MM.1S (cell line): ENCODE measurements around the gene HDAC7.

ENCODE experiments used
- DNase-seq: peaks from one replicate; pipeline ENCODE4 v3.0.0-alpha.2; 2015
- H2AFZ ChIP-seq: fragments of 300-600 bp; sonication (generic); 2 replicates; pipeline ENCODE4 v1.6.0; 2016; ENCODE audit warnings: antibody characterized with exemption, low read length
- H3F3A ChIP-seq: fragments of 300-600 bp; sonication (generic); 2 replicates; pipeline ENCODE4 v1.6.1; 2016; ENCODE audit warnings: mild to moderate bottlenecking, antibody characterized with exemption, low read length, moderate library complexity, mixed read lengths; ENCODE audit not compliant: insufficient read depth
- H3K27ac ChIP-seq: fragments of 300-600 bp; sonication (generic); 2 replicates; pipeline ENCODE4 v1.5.1; 2016; ENCODE audit warnings: mild to moderate bottlenecking, low read length
- H3K27me3 ChIP-seq: fragments of 300-600 bp; sonication (generic); replicated peaks from 2 replicates; pipeline ENCODE4 v1.6.0; 2016; ENCODE audit warnings: low read length; ENCODE audit not compliant: insufficient read depth
- H3K36me3 ChIP-seq: fragments of 300-600 bp; sonication (generic); replicated peaks from 2 replicates; pipeline ENCODE4 v1.6.1; 2016; ENCODE audit warnings: mild to moderate bottlenecking, low read length, mixed read lengths; ENCODE audit not compliant: insufficient read depth
- H3K4me1 ChIP-seq: fragments of 300-600 bp; sonication (generic); 2 replicates; pipeline ENCODE4 v1.6.1; 2016; ENCODE audit warnings: low read length, mixed read lengths
- H3K4me2 ChIP-seq: fragments of 300-600 bp; sonication (generic); 2 replicates; pipeline ENCODE4 v1.6.0; 2016; ENCODE audit warnings: low read depth, low read length
- H3K4me3 ChIP-seq: fragments of 300-600 bp; sonication (generic); 2 replicates; pipeline ENCODE4 v1.5.1; 2016; ENCODE audit warnings: low read length, mixed read lengths
- H3K79me2 ChIP-seq: fragments of 300-600 bp; sonication (generic); 2 replicates; pipeline ENCODE4 v1.6.1; 2016; ENCODE audit warnings: mixed run types, low read length, mixed read lengths
- H3K9ac ChIP-seq: fragments of 300-600 bp; sonication (generic); 2 replicates; pipeline ENCODE4 v1.6.1; 2016; ENCODE audit warnings: low read length, mixed read lengths
- H3K9me2 ChIP-seq: fragments of 300-600 bp; sonication (generic); replicated peaks from 2 replicates; pipeline ENCODE4 v1.6.1; 2016; ENCODE audit warnings: mild to moderate bottlenecking, low read length, mixed read lengths; ENCODE audit not compliant: insufficient read depth
- H3K9me3 ChIP-seq: fragments of 300-600 bp; sonication (generic); replicated peaks from 2 replicates; pipeline ENCODE4 v1.6.1; 2016; ENCODE audit warnings: mild to moderate bottlenecking, low read length, mixed read lengths; ENCODE audit not compliant: insufficient read depth
- H4K20me1 ChIP-seq: fragments of 300-600 bp; sonication (generic); 2 replicates; pipeline ENCODE4 v1.6.1; 2016; ENCODE audit warnings: mild to moderate bottlenecking, low read length, moderate library complexity, mixed read lengths; ENCODE audit not compliant: insufficient read depth
- EZH2 ChIP-seq: fragments of 300-600 bp; sonication (generic); optimal IDR thresholded peaks from 2 replicates; pipeline ENCODE3; 2017; ENCODE audit warnings: low read depth, mild to moderate bottlenecking, antibody characterized with exemption, low read length, mixed read lengths
- EZH2phosphoT487 ChIP-seq: fragments of 300-600 bp; sonication (generic); IDR thresholded peaks from 2 replicates; pipeline ENCODE4 v1.6.1; 2018; ENCODE audit warnings: antibody characterized with exemption, low read length
- TF ChIP-seq, protein P1 (sequence below): fragments of 300-600 bp; sonication (generic); IDR thresholded peaks from 2 replicates; pipeline ENCODE4 v1.5.1; 2016; ENCODE audit warnings: antibody characterized with exemption, low read length, mixed read lengths

HDAC7 gene

DNA sequence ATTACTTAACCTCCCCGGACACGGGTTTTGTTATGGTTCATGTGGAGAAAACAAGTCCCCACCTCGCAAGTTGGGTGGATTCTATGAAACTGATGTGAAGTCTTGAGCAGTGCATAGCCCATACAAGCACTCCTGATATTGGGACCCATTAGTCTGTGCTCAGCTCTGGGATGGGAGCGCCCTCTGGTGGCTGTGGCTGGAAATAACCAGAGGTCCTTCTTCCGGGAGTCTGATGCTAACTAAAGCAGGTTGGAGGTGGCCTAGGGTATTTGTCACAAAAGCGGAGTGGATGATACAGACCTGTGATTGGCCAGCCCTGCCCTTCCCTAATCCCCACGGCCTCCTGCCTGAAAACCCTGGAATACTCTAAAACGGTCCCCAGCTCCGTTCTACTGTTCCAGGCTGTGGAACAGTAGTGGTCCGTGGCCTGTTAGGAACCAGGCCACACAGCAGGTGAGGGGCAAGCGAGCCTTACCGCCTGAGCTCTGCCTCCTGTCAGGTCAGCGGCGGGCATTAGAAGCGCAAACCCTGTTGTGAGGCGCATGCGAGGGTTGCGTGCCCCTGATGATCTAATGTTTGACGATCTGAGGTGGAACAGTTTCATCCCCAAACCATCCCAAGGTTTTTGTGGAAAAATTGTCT is 40.3 kb downstream of the HDAC7 start:
- no peaks in the 10 kb centered on the region for H3K27me3 ChIP-seq
- DNase-seq: peak; percentile 90
- no peak overlapping the region for H2AFZ ChIP-seq
- peaks cover 10% of the 10 kb centered on the region; the same call in 1 of the 2 replicates for H3F3A ChIP-seq
- no peaks in the 10 kb centered on the region for H3K9me3 ChIP-seq
- no peak for TF ChIP-seq EZH2
- TF ChIP-seq, protein P1, sequence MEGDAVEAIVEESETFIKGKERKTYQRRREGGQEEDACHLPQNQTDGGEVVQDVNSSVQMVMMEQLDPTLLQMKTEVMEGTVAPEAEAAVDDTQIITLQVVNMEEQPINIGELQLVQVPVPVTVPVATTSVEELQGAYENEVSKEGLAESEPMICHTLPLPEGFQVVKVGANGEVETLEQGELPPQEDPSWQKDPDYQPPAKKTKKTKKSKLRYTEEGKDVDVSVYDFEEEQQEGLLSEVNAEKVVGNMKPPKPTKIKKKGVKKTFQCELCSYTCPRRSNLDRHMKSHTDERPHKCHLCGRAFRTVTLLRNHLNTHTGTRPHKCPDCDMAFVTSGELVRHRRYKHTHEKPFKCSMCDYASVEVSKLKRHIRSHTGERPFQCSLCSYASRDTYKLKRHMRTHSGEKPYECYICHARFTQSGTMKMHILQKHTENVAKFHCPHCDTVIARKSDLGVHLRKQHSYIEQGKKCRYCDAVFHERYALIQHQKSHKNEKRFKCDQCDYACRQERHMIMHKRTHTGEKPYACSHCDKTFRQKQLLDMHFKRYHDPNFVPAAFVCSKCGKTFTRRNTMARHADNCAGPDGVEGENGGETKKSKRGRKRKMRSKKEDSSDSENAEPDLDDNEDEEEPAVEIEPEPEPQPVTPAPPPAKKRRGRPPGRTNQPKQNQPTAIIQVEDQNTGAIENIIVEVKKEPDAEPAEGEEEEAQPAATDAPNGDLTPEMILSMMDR: peak; percentile 92
- no peaks in the 10 kb centered on the region for H4K20me1 ChIP-seq
- H3K27ac ChIP-seq: no peak overlapping the region
- no peaks in the 10 kb centered on the region for H3K9me2 ChIP-seq
- no peak overlapping the region for H3K4me3 ChIP-seq
- no peak overlapping the region for H3K9ac ChIP-seq
- H3K36me3 ChIP-seq: no peaks in the 10 kb centered on the region
- H3K4me1 ChIP-seq: peaks cover 33% of the 10 kb centered on the region
- H3K79me2 ChIP-seq: peaks cover 23% of the 10 kb centered on the region
- H3K4me2 ChIP-seq: no peak overlapping the region

DNA sequence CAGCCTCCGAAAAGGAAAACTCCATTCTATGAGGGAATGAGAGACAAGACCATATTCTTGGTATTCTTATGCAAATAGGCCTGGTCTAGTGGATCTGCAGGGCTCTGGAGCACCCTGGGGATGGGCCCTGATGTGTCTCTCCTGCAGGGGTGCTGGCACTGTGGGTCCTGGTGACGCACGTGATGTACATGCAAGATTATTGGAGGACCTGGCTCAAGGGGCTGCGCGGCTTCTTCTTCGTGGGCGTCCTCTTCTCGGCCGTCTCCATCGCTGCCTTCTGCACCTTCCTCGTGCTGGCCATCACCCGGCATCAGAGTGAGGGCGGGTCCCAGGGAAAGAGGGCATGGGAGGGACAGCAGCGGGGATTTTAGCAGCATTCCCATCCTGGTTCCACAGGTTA is 40.8 kb downstream of the HDAC7 start:
- Histone ChIP-seq H3K9ac (no peak overlapping the region), H2AFZ (no peak overlapping the region), H3K79me2 (peaks cover 28% of the 10 kb centered on the region), H3K27me3 (no peaks in the 10 kb centered on the region), H3K9me2 (no peaks in the 10 kb centered on the region), H3F3A (peaks cover 10% of the 10 kb centered on the region; the same call in 1 of the 2 replicates), H3K4me1 (peaks cover 36% of the 10 kb centered on the region), H3K36me3 (no peaks in the 10 kb centered on the region), H4K20me1 (no peaks in the 10 kb centered on the region), H3K27ac (no peak overlapping the region), H3K4me2 (no peak overlapping the region), H3K9me3 (no peaks in the 10 kb centered on the region), H3K4me3 (no peak overlapping the region)
- TF ChIP-seq EZH2 (no peak), EZH2phosphoT487 (no peak)
- TF ChIP-seq, protein P1: no peak
- no peak for DNase-seq

DNA sequence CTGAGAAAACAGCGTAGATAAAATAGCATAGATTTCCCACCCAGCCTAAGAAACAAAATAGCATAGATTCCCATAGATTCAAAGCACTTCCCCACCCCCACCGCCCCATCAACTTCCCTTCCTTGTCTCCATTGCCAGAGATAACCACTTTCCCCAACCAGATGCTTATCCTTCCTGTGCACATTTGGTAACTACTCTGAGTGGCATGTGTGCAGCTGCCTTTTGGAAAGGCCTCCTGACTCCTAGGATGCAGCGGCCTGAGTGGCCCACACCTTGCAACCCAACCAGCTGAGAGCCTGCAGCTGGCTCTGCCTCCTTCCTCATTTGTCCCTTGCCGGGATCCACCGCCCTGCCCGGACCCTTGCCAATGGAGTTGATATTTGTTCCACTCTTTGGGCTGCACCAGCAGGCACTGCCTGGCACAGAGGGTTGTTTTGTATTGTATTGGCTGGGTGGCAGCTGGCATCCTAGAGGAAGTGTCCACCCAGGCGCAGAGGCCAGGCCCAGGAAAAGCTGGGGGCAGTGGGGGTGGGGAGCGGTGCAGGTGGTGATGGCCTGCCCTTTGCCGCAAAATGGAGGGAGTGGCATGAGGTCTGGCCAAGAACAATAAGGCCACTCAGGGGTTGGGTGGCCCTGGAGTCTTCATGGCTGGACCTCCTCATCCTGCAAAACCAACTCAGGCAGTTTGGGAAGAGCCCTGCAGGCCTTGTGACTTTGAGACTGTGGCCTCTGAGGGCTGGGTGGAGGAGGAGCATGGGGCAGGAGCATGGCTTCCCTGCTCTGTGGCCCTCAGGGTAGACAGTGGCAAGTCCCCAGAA is 41.8 kb downstream of the HDAC7 start:
- no peak overlapping the region for H3K27ac ChIP-seq
- peaks cover 36% of the 10 kb centered on the region for H3K4me1 ChIP-seq

More for the DNA sequence above, 41.8 kb downstream of the HDAC7 start:
- no peak overlapping the region for H2AFZ ChIP-seq
- H4K20me1 ChIP-seq: no peaks in the 10 kb centered on the region
- no peaks in the 10 kb centered on the region for H3K27me3 ChIP-seq
- TF ChIP-seq, protein P1: no peak
- no peak for TF ChIP-seq EZH2
- no peak for TF ChIP-seq EZH2phosphoT487
- no peak for DNase-seq
- H3K36me3 ChIP-seq: no peaks in the 10 kb centered on the region
- no peak overlapping the region for H3K9ac ChIP-seq
- no peaks in the 10 kb centered on the region for H3K9me2 ChIP-seq
- H3K4me2 ChIP-seq: no peak overlapping the region
- no peak overlapping the region for H3K4me3 ChIP-seq
- peaks cover 10% of the 10 kb centered on the region; the same call in 1 of the 2 replicates for H3F3A ChIP-seq
- no peaks in the 10 kb centered on the region for H3K9me3 ChIP-seq
- peaks cover 33% of the 10 kb centered on the region for H3K79me2 ChIP-seq
